Ishikawa (cell line): ENCODE measurements around the gene TTC3.

Experiments used
- CEBPB ChIP-seq: IDR thresholded peaks from 2 replicates; pipeline ENCODE4 v1.6.1; 2012
- CREB1 ChIP-seq: IDR thresholded peaks from 2 replicates; pipeline ENCODE4 v1.6.1; 2012; ENCODE audit warnings: low read depth
- EGR1 ChIP-seq: IDR thresholded peaks from 2 replicates; pipeline ENCODE4 v1.6.1; 2012
- EP300 ChIP-seq: IDR thresholded peaks from 2 replicates; pipeline ENCODE4 v1.6.1; 2012; ENCODE audit warnings: borderline replicate concordance
- FOXM1 ChIP-seq: IDR thresholded peaks from 2 replicates; pipeline ENCODE4 v1.6.1; 2012; ENCODE audit warnings: low read depth, borderline replicate concordance
- MAX ChIP-seq: IDR thresholded peaks from 2 replicates; pipeline ENCODE4 v1.6.1; 2012
- NFIC ChIP-seq: IDR thresholded peaks from 2 replicates; pipeline ENCODE4 v1.6.1; 2012
- RAD21 ChIP-seq: IDR thresholded peaks from 2 replicates; pipeline ENCODE4 v1.6.1; 2012; ENCODE audit warnings: low read depth
- REST ChIP-seq: IDR thresholded peaks from 2 replicates; pipeline ENCODE4 v1.6.1; 2012; ENCODE audit warnings: low read depth, mild to moderate bottlenecking
- TAF1 ChIP-seq: IDR thresholded peaks from 2 replicates; pipeline ENCODE4 v1.6.1; 2012; ENCODE audit warnings: low read depth, mild to moderate bottlenecking
- TCF12 ChIP-seq: IDR thresholded peaks from 2 replicates; pipeline ENCODE4 v1.6.1; 2012; ENCODE audit warnings: low read depth
- TEAD4 ChIP-seq: IDR thresholded peaks from 2 replicates; pipeline ENCODE4 v1.6.1; 2012
- USF1 ChIP-seq: IDR thresholded peaks from 2 replicates; pipeline ENCODE4 v1.6.1; 2012
- YY1 ChIP-seq: IDR thresholded peaks from 2 replicates; pipeline ENCODE4 v1.6.1; 2012; ENCODE audit warnings: low read depth
- ZBTB7A ChIP-seq: IDR thresholded peaks from 2 replicates; pipeline ENCODE4 v1.6.1; 2012; ENCODE audit warnings: low read depth

TTC3 gene

GRCh38 chr21:37199057-37199924 lies 126.2 kb downstream of the TTC3 start:
- TF ChIP-seq USF1 (no peak), EP300 (peak; percentile 25; the same call in 1 of the 2 replicates), TEAD4 (no peak), NFIC (0 out of 2 replicates have a peak, but pooled peaks have one; percentile 15), CEBPB (no peak), RAD21 (peak; percentile 1; the same call in 1 of the 2 replicates), MAX (no peak), YY1 (no peak), TAF1 (no peak), REST (no peak), TCF12 (no peak), EGR1 (peak; percentile 83), ZBTB7A (0 out of 2 replicates have a peak, but pooled peaks have one; percentile 48), FOXM1 (no peak), CREB1 (no peak)

GRCh38 chr21:37200641-37201480 lies 127.8 kb downstream of the TTC3 start:
- TF ChIP-seq REST = no peak
- no peak for TF ChIP-seq EGR1
- TF ChIP-seq ZBTB7A = no peak
- no peak for TF ChIP-seq CREB1
- no peak for TF ChIP-seq TAF1
- TF ChIP-seq EP300 = no peak
- no peak for TF ChIP-seq TEAD4
- TF ChIP-seq CEBPB = no peak
- no peak for TF ChIP-seq YY1
- no peak for TF ChIP-seq FOXM1
- no peak for TF ChIP-seq MAX
- TF ChIP-seq USF1 = no peak
- no peak for TF ChIP-seq NFIC
- no peak for TF ChIP-seq RAD21
- no peak for TF ChIP-seq TCF12

GRCh38 chr21:37202221-37203110 lies 129.4 kb downstream of the TTC3 start:
- TF ChIP-seq EGR1 = no peak

- TF ChIP-seq TAF1 = no peak
- TF ChIP-seq YY1 = no peak
- TF ChIP-seq REST = no peak
- no peak for TF ChIP-seq MAX
- no peak for TF ChIP-seq ZBTB7A
- no peak for TF ChIP-seq TCF12
- no peak for TF ChIP-seq RAD21
- no peak for TF ChIP-seq NFIC
- no peak for TF ChIP-seq FOXM1
- TF ChIP-seq CREB1 = no peak
- TF ChIP-seq EGR1 = no peak
- no peak for TF ChIP-seq CEBPB
- no peak for TF ChIP-seq TEAD4
- TF ChIP-seq USF1 = no peak
- TF ChIP-seq EP300 = no peak
These were observed 131.5 kb downstream of the TTC3 start for GRCh38 chr21:37204580-37204979.
